Muscle layer of duodenum (tissue), 2 donors: Measurements from ENCODE around the gene HPS5.

Experiments used
- H3K27ac ChIP-seq: one replicate; pipeline ENCODE4 v1.7.0; 2013; ENCODE audit warnings: mild to moderate bottlenecking, low read length
- H3K27me3 ChIP-seq: one replicate; pipeline ENCODE4 v1.7.0; 2013; ENCODE audit warnings: low read depth, mild to moderate bottlenecking, control low read depth, low read length
- H3K36me3 ChIP-seq, 2 donors: one replicate each; pipeline ENCODE4 v1.7.0; 2013; ENCODE audit warnings: low read length in 2 of 2, control low read depth in 1 of 2, mild to moderate bottlenecking in 1 of 2; ENCODE audit not compliant: insufficient read depth in 2 of 2, control insufficient read depth in 1 of 2
- H3K4me1 ChIP-seq, 2 donors: one replicate each; pipeline ENCODE4 v1.7.0; 2013; ENCODE audit warnings: low read length in 2 of 2, mild to moderate bottlenecking in 2 of 2, control low read depth in 1 of 2, moderate library complexity in 1 of 2; ENCODE audit not compliant: insufficient read depth in 2 of 2, control insufficient read depth in 1 of 2
- H3K4me3 ChIP-seq, 2 donors: one replicate each; pipeline ENCODE4 v1.7.0; 2013; ENCODE audit warnings: low read length in 2 of 2, low read depth in 1 of 2, mild to moderate bottlenecking in 1 of 2
- H3K9me3 ChIP-seq, 2 donors: one replicate each; pipeline ENCODE4 v1.7.0; 2013; ENCODE audit warnings: low read length in 2 of 2, control low read depth in 1 of 2, mild to moderate bottlenecking in 1 of 2; ENCODE audit not compliant: control insufficient read depth in 1 of 2
- donor health status: healthy.

Gene HPS5, protein sequence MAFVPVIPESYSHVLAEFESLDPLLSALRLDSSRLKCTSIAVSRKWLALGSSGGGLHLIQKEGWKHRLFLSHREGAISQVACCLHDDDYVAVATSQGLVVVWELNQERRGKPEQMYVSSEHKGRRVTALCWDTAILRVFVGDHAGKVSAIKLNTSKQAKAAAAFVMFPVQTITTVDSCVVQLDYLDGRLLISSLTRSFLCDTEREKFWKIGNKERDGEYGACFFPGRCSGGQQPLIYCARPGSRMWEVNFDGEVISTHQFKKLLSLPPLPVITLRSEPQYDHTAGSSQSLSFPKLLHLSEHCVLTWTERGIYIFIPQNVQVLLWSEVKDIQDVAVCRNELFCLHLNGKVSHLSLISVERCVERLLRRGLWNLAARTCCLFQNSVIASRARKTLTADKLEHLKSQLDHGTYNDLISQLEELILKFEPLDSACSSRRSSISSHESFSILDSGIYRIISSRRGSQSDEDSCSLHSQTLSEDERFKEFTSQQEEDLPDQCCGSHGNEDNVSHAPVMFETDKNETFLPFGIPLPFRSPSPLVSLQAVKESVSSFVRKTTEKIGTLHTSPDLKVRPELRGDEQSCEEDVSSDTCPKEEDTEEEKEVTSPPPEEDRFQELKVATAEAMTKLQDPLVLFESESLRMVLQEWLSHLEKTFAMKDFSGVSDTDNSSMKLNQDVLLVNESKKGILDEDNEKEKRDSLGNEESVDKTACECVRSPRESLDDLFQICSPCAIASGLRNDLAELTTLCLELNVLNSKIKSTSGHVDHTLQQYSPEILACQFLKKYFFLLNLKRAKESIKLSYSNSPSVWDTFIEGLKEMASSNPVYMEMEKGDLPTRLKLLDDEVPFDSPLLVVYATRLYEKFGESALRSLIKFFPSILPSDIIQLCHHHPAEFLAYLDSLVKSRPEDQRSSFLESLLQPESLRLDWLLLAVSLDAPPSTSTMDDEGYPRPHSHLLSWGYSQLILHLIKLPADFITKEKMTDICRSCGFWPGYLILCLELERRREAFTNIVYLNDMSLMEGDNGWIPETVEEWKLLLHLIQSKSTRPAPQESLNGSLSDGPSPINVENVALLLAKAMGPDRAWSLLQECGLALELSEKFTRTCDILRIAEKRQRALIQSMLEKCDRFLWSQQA

DNA sequence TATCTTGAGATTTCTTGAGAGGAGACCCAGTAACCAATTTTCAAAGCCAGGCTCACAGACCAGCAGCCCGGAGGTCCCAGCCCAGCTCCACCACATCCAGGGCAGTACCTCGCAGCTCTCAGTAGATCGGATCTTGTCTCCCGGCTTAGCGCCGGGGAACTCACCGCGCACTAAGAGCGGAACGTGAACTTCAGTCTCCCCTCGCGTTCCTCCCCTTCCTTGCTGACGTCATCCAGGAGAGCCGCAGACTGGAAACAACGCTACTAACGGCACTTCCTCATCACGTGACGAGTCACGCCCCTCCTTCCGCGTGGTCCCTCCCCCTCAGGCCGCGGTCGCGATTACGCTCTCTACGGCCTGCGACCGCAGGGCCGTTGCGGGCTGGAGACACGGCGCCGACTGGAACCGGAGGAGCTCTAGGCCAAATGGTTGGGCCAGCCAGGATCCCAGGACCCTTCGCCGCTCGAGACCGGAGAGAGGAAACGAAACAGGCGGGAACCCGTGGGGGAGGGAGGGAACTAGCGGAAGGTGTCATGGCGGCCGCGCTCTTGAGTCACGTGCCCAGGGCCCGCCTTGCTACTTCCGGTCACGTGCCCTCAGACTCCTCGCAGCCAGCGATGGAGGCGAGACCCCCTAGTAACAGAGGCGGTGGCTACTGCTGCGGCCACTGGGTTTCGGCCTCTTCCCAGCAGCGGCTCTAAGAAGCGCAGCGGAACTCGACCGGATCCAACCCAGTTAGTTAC is at the start of gene HPS5, which contains the start of gene GTF2H1:
Gene HPS5, minus strand, starts transcription at position 172 of the 743 bp plus-strand sequence. CDS start 4,282 bp downstream, outside the sequence.
Gene GTF2H1, plus strand, starts transcription at position 599 of the 743 bp plus-strand sequence. CDS start 10,508 bp downstream, outside the sequence.
- peaks cover 14 to 32% of the 10 kb centered on the region in 2 donors for H3K4me1 ChIP-seq
- no peaks in the 10 kb centered on the region for H3K27me3 ChIP-seq
- H3K4me3 ChIP-seq, result peak within 1 kb of the TSS; percentile 86 to 96
- peaks cover 0 to 6% of the 10 kb centered on the region in 2 donors for H3K36me3 ChIP-seq
- no peaks in the 10 kb centered on the region for H3K9me3 ChIP-seq
- peak within 1 kb of the TSS; percentile 98 for H3K27ac ChIP-seq

DNA sequence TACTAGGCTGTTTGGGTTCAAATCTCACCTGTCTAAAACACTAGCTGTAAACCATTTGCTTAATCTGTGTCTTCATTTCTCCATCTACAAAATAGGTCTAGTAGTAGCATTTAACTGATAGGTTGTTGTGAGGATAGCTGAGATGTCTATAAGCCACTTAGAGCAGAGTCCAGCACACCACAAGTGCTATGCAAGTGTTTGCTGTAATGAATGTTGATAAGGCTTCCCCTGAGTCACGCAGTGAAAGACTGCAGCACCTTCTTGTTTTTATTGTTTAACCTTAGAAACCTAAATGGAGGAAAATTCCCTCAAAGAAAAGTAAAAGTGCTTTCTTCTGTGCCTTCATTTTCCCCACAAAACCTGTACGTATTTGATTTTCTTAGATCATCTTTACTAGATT is 49.3 kb upstream of the HPS5 start:
- H3K36me3 ChIP-seq, result peaks cover 2 to 11% of the 10 kb centered on the region in 2 donors
- H3K4me3 ChIP-seq, result no peak overlapping the region
- no peaks in the 10 kb centered on the region for H3K4me1 ChIP-seq
- H3K27ac ChIP-seq, result no peak overlapping the region
- no peaks in the 10 kb centered on the region for H3K9me3 ChIP-seq
- H3K27me3 ChIP-seq, result no peaks in the 10 kb centered on the region

DNA sequence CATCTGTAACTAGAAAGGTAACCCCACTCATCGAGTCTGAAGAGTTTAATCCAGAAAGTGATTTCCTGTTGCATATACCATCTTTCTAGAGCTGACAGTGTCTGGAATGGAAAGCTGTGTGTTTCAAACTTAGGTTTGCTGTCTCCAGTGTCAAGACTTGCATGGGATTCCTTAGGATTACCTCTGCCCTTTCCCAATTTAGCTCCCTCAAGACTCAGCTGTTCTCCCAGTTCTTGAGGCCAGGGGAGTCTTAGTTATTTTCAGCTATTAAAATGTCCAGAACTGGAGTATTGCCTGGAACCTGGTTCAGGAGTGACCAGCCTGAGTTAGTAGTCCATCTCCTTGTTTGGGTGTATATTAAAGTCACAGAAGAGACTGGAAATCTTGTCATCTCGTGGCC is 47.5 kb upstream of the HPS5 start:
- Histone ChIP-seq H3K4me1 (no peaks in the 10 kb centered on the region), H3K36me3 (peaks cover 16 to 18% of the 10 kb centered on the region in 2 donors), H3K27me3 (no peaks in the 10 kb centered on the region), H3K4me3 (no peak overlapping the region), H3K9me3 (no peaks in the 10 kb centered on the region), H3K27ac (no peak overlapping the region)

DNA sequence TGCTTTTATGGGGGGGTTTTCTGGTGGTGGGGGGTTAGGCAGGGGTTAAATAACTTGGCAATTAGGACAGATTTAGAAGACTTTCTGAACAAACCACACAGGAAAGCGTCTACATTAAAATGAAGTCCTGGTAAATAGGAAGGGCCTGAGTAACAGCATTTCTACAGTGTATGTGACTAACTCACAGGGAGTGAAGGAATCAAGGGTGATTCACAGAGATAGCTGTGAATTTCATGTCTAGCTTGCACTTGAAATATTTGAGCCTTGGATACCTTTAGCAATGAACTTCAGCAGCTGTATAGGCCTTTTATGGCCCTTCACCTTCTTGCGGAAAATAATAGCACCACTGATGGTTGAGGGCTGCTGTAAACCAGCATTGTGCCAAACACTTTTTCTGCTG is 46.3 kb upstream of the HPS5 start:
- Histone ChIP-seq H3K9me3 (no peaks in the 10 kb centered on the region), H3K27me3 (no peaks in the 10 kb centered on the region), H3K4me3 (no peak overlapping the region), H3K27ac (no peak overlapping the region), H3K36me3 (peaks cover 22 to 30% of the 10 kb centered on the region in 2 donors), H3K4me1 (no peaks in the 10 kb centered on the region)

DNA sequence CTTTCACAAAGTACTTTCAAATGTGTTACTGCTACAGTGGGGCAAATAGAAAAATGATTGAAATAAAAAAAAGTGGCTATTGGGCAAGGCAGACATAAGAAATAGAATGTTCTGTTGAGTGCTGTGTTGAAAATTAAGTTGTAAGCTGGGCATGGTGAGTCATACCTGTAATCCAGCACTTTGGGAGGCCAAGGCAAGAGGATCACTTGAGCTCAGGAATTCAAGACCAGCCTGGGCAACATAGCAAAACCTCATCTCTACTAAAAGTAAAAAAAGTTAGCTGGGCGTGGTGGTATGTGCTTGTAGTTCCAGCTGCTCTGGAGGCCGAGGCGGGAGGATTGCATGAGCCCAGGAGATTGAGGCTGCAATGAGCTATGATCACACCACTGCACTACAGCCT is 45.5 kb upstream of the HPS5 start:
- H3K9me3 ChIP-seq, result no peaks in the 10 kb centered on the region
- no peaks in the 10 kb centered on the region for H3K4me1 ChIP-seq
- no peak overlapping the region for H3K27ac ChIP-seq
- peaks cover 25 to 34% of the 10 kb centered on the region in 2 donors for H3K36me3 ChIP-seq
- H3K27me3 ChIP-seq, result no peaks in the 10 kb centered on the region
- no peak overlapping the region for H3K4me3 ChIP-seq

DNA sequence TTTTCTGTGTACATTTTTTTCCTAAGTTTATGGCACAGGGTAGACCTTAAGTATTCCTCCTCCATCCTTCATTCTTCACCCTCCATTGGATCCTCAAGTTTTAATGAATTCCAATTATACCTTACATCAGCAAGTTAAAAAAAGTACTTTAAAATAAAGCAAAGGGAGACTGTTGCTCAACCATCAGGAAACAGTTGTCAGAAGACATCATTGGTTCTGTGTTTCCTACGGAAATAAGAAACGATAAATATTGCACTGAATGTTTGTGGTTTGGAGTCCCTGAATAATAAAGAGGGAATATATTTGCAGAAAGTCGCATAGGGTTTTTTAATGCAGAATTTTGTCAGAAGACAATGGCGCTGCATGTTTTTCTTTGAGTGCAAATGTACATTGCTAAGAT is 44.3 kb upstream of the HPS5 start:
- peaks cover 34 to 43% of the 10 kb centered on the region in 2 donors for H3K36me3 ChIP-seq

DNA sequence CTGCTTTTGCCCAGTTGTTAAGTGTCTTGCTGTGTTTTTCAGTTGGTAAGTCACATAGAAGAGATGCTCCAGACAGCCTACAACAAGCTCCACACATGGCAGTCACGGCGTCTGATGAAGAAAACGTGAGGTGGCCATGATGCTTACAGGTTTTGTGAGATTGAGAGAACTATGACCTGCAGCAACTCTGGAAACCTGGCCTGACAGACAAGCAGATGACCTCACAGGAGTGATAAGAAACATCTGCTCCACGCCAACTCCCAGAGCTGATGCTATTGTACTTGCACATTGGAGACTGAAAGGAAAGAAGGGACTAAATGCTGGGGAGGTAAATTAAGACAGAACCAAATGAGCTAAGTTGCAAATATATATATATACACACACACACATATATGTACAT is 43.8 kb upstream of the HPS5 start:
- Histone ChIP-seq H3K4me1 (no peaks in the 10 kb centered on the region), H3K27ac (no peak overlapping the region), H3K4me3 (no peak overlapping the region), H3K9me3 (no peaks in the 10 kb centered on the region), H3K36me3 (peaks cover 37 to 46% of the 10 kb centered on the region in 2 donors), H3K27me3 (no peaks in the 10 kb centered on the region)

More for the DNA sequence above, 44.3 kb upstream of the HPS5 start:
- no peaks in the 10 kb centered on the region for H3K9me3 ChIP-seq
- H3K27me3 ChIP-seq, result no peaks in the 10 kb centered on the region
- H3K27ac ChIP-seq, result no peak overlapping the region
- no peaks in the 10 kb centered on the region for H3K4me1 ChIP-seq
- H3K4me3 ChIP-seq, result no peak overlapping the region

DNA sequence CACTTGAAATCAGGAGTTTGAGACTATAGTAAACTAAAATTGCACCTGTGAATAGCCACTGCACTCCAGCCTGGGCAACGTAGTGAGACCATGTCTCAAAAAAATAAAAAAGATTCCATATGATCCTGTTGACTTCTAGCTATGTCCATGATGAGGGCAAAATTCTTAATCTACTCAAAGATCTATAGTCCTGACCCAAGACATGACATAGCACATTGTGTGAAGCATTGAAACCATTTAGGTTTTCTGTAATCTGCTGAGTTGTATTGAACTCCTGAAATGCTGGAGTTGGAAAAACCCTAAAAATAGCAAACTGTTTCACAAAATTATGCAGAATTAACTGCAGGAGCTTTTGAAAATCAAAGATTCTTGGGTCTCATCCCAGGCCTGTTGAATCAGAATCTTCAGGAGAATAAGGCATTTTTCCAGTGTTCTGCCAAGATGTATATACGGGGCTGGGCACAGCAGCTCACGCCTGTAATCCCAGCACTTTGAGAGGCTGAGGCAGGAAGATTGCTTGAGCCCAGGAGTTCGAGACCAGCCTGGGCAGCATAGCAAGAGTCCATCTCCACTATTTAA is 42.6 kb upstream of the HPS5 start:
- Histone ChIP-seq H3K27ac (no peak overlapping the region), H3K36me3 (peaks cover 40 to 53% of the 10 kb centered on the region in 2 donors), H3K4me1 (no peaks in the 10 kb centered on the region), H3K27me3 (no peaks in the 10 kb centered on the region), H3K9me3 (no peaks in the 10 kb centered on the region), H3K4me3 (no peak overlapping the region)

DNA sequence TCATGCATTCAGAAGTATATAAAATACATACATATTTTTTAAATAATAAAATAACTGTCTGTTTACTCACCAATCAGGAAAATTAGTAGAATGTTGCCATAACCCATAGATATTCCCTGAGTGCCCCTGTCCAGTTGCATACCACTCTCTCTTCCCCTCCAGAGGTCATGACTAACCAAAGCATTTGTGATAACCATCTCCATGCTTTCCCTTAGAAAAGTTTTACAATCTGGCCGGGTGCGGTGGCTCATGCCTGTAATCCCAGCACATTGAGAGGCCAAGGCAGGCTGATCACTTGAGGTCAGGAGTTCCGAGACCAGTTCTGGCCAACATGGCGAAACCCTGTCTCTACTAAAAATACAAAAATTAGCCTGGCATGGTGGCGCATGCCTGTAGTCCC is 39.2 kb upstream of the HPS5 start:
- Histone ChIP-seq H3K4me1 (no peaks in the 10 kb centered on the region), H3K9me3 (no peaks in the 10 kb centered on the region), H3K36me3 (peaks cover 55 to 64% of the 10 kb centered on the region in 2 donors), H3K27me3 (no peaks in the 10 kb centered on the region), H3K4me3 (no peak overlapping the region), H3K27ac (no peak overlapping the region)

DNA sequence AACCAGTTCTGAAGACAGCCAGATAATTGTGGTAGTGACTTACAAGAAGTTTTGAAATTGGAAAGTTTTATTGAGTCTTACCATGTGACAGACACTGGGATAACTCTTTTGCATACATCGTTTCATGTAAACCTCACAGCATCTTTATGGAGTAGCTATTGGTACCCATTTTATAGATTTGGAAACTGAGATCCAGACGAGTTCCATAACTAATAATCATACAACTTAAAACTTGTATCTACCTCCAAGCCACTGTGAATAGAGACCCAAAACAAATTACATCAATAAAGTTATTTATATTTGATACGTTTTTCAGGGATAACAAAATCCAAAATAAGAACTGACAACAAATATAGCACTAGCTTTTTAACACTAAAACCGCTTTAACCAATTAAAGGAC is 36.7 kb upstream of the HPS5 start:
- no peaks in the 10 kb centered on the region for H3K27me3 ChIP-seq
- no peak overlapping the region for H3K27ac ChIP-seq
- H3K4me1 ChIP-seq, result no peaks in the 10 kb centered on the region
- H3K36me3 ChIP-seq, result peaks cover 42 to 56% of the 10 kb centered on the region in 2 donors
- no peaks in the 10 kb centered on the region for H3K9me3 ChIP-seq
- no peak overlapping the region for H3K4me3 ChIP-seq
